ENCODE results near the gene POLN.
"Not testable (repeated sequence)": the region's sequence is repeated elsewhere in the genome, so short reads cannot be mapped to it uniquely, and the experiment has no call there.

The POLN gene

DNA sequence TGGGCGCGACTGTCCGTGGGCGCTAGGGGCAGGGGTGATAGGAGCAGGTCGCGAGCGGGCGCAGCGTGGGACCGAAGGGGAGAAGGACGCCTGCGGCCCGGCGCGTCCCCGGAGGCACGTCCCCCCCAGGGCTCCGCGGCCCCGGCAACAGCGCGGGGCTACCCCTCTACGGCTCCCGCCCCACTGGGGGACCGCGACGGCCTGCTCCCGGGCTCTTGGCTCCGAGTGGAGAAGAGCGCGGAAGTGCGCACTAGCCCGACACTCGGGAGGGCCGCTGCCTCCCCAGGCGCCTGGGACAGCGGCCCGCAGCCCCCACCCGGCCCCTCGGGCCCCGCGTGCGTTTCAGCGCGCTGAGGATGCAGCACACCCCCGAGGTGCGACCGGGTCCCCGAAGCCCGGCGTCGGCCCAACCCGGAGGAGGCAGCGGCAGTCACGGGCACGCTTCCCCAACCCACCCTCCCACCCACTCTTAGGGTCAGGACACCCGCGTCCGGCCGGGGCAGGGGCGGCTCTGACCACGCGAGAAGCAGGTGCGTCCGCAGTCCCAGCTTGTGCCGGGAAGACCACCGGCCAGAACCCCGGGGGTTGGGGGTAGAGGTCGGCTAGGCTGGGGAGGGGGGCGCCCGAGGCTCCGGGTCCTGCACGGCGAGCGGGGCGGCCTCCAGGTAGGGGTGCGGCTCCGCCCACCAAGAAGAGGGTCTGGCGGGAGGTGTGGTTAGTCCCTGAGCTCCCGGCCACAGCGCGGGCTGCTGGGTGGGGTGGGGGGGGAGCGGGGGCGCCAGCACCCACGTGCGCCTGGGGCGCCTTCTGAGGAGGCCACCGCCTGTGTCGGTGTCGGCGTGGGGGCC is 201.3 kb downstream of the POLN start:
- no peak for DNase-seq (ENCODE audit: low spot score)

DNA sequence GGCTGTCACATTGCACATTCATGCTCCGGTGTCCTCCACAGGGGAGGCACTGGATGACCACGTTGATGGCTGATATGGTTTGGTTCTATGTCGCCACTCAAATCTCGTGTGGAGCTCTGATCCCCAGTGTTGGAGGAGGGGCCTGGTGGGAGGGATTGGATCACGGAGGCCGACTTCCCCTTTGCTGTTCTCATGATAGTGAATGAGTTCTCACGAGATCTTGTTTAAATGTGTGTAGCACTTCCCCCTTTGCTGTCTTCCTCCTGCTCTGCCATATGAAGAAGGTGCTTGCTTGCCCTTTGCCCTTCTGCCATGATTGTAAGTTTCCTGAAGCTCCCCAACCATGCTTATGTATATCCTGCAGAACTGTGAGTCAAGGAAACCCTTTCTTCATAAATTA is 205.1 kb downstream of the POLN start:
- no peak for DNase-seq (ENCODE audit: low spot score)

DNA sequence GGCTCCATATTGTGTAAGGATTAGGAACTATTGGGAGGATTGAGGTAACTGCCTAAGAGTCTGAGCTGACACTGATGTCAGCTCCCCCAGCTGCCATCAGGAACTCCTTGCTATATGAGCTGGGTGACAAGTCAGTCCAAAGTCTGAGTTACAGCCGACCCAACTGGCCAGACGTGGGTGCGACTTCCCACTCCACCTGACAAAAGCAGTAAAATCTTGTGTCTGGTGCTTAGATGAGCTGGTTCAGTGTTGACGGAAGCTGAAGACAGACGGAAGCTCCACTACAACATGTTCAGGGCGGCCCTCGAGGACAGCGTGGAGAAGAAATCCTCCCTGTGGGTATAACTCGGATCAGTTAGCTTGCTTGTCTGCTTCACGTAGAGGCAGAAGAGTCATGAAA is 205.6 kb downstream of the POLN start:
- DNase-seq (ENCODE audit: low spot score), result no peak

DNA sequence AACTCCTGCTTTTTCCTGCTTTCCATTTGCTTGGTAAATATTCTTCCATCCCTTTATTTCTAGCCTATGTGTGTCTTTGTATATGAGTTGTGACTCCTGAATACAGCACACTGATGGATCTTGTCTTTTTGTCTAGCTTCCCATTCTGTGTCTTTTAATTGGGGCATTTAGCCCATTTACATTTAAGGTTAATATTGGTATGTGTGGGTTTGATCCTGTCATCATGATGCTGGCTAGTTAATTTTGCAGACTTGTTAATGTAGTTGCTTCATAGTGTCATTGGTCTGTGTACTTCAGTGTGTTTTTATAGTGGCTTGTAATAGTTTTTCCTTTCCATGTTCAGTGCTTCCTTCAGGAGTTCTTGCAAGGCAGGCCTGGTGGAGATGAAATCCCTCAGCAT is 210.8 kb downstream of the POLN start:
- not testable (repeated sequence) for DNase-seq (ENCODE audit: low spot score)

DNA sequence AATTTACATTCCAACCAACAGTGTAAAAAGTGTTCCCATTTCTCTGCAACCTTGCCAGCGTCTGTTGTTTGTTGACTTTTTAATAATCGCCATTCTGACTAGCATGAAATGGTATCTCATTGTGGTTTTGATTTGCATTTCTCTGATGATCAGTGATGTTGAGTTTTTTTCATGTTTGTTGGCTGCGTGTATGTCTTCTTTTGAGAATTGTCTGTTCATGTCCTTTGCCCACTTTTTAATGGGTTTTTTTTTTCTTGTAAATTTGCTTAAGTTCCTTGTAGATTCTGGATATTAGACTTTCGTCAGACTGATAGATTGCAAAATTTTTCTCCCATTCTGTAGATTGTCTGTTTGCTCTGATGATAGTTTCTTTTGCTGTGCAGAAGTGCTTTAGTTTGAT is 214.8 kb downstream of the POLN start:
- DNase-seq (ENCODE audit: low spot score), result not testable (repeated sequence)

DNA sequence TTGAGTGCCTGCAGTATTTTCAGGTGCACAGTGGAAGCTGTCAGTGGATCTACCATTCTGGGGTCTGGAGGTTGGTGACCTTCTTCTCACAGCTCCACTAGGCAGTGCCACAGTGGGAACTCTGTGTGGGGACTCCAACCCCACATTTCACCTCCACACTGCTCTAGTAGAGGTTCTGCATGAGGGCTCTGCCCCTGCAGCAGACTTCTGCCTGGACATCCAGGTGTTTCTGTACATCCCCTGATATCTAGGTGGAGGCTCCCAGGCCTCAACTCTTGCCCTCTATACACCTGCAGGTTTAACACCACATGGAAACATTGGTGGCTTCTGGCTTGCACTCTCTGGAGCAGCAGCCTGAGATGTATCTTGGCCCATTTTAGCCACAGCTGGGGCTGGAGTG is 216.1 kb downstream of the POLN start:
- no peak for DNase-seq (ENCODE audit: low spot score)

DNA sequence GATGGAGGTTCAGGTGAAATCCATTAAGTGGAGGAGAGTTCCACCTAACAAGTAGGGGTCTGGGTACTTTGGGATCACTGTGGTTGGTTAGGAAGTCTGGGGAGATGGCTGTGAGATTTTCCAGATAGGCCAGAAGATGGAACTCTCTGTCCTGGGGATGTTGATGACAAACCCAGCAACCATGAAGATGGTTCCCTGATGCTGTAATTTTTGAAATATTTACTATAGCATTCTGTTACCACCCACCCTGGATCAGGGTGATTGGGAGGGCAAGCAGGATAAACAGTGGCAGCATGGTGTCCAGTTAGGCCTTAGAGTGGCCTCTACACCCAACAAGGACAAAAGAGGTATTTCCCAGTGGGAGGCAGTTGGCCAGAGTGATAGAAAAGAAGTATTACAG is 217.2 kb downstream of the POLN start:
- no peak for DNase-seq (ENCODE audit: low spot score)

Data from hematopoietic multipotent progenitor cell treated with erythropoietin and hydrocortisone succinate and interleukin-3 and kit ligand, for 15 days (in vitro differentiated cells).